Epithelial cell of esophagus (primary cell): Measurements from ENCODE around the gene TCFL5.

Source experiments
- DNase-seq: peaks from one replicate; pipeline ENCODE4 v3.0.0; 2010; ENCODE audit warnings: low read depth
- H3K4me3 ChIP-seq: 2 replicates; pipeline ENCODE4 v1.5.1; 2011; ENCODE audit warnings: mild to moderate bottlenecking, low read length, control low read depth
- CTCF ChIP-seq: IDR thresholded peaks from 2 replicates; pipeline ENCODE4 v1.5.1; 2011; ENCODE audit warnings: low read depth, mild to moderate bottlenecking, low read length, control low read depth, inconsistent platforms; ENCODE audit not compliant: insufficient read depth; ENCODE audit errors: missing control alignments

TCFL5 gene

GRCh38 chr20:62834967-62835730, 26.5 kb downstream of the TCFL5 start:
- DNase-seq: no peak
- H3K4me3 ChIP-seq: no peak overlapping the region
- TF ChIP-seq CTCF: no peak

- TF ChIP-seq CTCF: no peak
- H3K4me3 ChIP-seq: no peak overlapping the region
- DNase-seq: no peak
These were observed 28.7 kb downstream of the TCFL5 start for GRCh38 chr20:62832951-62833391.

GRCh38 chr20:62832212-62832922, 29.3 kb downstream of the TCFL5 start:
- TF ChIP-seq CTCF: no peak
- H3K4me3 ChIP-seq: no peak overlapping the region
- DNase-seq: no peak

GRCh38 chr20:62831854-62832211, 29.8 kb downstream of the TCFL5 start:
- no peak for TF ChIP-seq CTCF
- H3K4me3 ChIP-seq: no peak overlapping the region
- no peak for DNase-seq

GRCh38 chr20:62831361-62831788, 30.2 kb downstream of the TCFL5 start:
- TF ChIP-seq CTCF: no peak
- DNase-seq: no peak
- no peak overlapping the region for H3K4me3 ChIP-seq

GRCh38 chr20:62830821-62831220, 30.8 kb downstream of the TCFL5 start:
- DNase-seq: no peak
- H3K4me3 ChIP-seq: no peak overlapping the region
- no peak for TF ChIP-seq CTCF
